Epithelial cell of proximal tubule (primary cell): ENCODE data around the gene ROPN1B. TPM values are rescaled to one million over a fixed set of nuclear protein-coding genes. Genes with fewer than 3 reads are reported as not detected.

Experiments
- DNase-seq: peaks from one replicate; pipeline ENCODE4 v3.0.0-alpha.2; 2011; ENCODE audit warnings: low read depth
- H3K4me3 ChIP-seq: 2 replicates; pipeline ENCODE4 v1.5.1; 2011; ENCODE audit warnings: low read depth, mild to moderate bottlenecking, low read length
- CTCF ChIP-seq: conservative IDR thresholded peaks from 2 replicates; pipeline ENCODE4 v1.5.1; 2012; ENCODE audit warnings: low read depth, mild to moderate bottlenecking, low read length
- total RNA-seq: library from RNA; depleted of rRNA; stranded (reverse); fragments of >200 nt; gene quantifications from 2 replicates; pipeline ENCODE4 v1.2.3, GENCODE V29; 2015

The ROPN1B gene
- total RNA-seq, 1 donor from 2014 or later = not detected

DNA sequence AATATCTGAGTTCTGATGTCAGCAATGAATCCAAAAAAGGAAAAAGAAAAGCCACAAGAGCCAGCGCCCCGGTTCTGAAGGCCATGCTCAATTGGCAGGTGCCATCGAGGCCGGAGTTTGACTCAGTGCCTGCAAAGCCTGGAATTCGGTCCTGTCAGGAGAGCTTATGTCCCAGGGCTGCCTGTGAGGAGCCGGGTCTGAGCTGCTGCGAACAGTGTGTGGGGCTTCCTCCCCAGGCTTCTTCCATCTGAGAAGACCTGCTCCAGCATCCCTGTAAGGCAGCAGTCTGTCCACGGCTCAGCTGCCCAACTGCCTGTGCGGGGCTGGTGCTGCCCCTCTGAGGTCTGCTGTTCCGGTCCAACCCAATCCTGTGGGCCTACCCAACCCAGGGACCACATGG, 46.1 kb downstream of the ROPN1B start:
- H3K4me3 ChIP-seq = no peak overlapping the region
- TF ChIP-seq CTCF = no peak
- DNase-seq = no peak

GRCh38 chr3:126016616-126017015, 47.6 kb downstream of the ROPN1B start:
- DNase-seq = no peak
- no peak for TF ChIP-seq CTCF
- no peak overlapping the region for H3K4me3 ChIP-seq

DNA sequence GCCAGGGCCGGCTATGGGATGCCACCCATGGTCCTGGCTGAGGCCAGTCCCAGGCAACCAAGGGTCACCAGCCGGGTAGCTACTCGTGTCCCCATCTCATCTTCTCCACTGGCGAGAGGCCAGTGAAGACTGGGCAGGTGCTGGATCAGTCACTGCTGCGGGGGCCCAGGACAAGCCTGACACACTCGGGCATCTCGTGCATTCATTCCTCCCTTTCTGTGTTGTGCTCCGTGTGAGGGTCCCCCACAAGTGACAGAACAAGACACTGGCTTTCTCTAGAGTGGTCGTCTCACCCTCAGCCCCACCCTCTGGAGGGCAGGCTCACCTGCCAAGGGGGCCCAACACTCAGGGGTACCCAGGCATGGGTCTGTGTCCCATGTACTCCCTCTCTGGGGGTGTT, 48.4 kb downstream of the ROPN1B start:
- H3K4me3 ChIP-seq = no peak overlapping the region
- no peak for DNase-seq
- TF ChIP-seq CTCF = no peak

- TF ChIP-seq CTCF = no peak
- H3K4me3 ChIP-seq = no peak overlapping the region
- DNase-seq = no peak
Measured at GRCh38 chr3:126018545-126018944, 49.6 kb downstream of the ROPN1B start.

GRCh38 chr3:126018995-126019394, 50.0 kb downstream of the ROPN1B start:
- no peak for TF ChIP-seq CTCF
- DNase-seq = no peak
- H3K4me3 ChIP-seq = no peak overlapping the region

DNA sequence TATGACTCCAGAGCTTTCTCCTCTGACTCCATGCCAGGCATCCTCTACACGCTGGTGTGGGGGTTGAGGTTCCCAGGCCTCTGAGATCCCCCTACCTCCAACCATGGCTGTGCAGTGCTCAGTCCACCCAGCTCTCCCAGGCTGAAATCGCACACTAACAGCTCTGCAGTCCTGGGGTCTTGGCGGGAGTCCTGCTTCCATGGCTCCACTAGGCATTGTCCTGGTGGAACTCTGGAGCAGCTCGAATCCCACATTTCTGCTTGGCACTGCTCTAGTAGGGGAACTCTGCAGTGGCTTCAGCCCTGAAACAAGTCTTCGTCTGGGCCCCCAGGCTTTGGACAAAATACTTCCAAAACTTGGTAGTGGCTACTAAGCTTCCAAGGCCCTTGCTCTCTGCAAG, 50.7 kb downstream of the ROPN1B start:
- DNase-seq = no peak
- TF ChIP-seq CTCF = no peak
- no peak overlapping the region for H3K4me3 ChIP-seq

- no peak for TF ChIP-seq CTCF
- no peak overlapping the region for H3K4me3 ChIP-seq
- no peak for DNase-seq
Measured at GRCh38 chr3:126021224-126021623, 52.2 kb downstream of the ROPN1B start.
